ENCODE results near the gene LANCL3. TPM values are rescaled to one million over a fixed set of nuclear protein-coding genes. Genes with fewer than 3 reads are reported as not detected.

Gene LANCL3
- total RNA-seq, 2 experiments from 2014 or later = 0.04 TPM; not detected in 1

DNA sequence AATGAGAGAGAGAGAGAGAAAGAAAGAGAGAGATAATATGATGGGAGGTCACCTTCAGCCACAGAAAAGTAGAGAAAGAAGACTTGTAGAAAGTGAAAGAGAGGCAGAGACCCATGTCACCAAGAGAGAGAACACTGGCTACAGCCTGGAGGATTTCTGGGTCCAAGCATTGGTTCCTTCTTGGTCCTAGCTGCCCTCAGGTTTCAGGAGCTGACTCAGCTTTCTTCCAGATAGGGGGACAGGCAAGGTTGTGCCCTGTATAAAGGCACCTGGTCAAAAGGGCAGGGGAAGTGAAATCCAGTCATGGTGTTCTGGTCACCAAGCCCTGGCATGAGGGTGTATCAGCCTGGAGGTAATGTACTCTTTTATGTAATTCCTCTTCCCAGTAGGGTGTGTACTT is 66.6 kb downstream of the LANCL3 start:
- CTCF ChIA-PET (ENCODE audit: unreplicated experiment) = no interaction called here
- no peaks in the 10 kb centered on the region for H3K36me3 ChIP-seq (ENCODE audit: insufficient read depth, low read length)
- no peaks in the 10 kb centered on the region for H3K9me2 ChIP-seq (ENCODE audit: insufficient read depth, low read length)
- H2AFZ ChIP-seq (ENCODE audit: low read length) = no peak overlapping the region
- no peak for TF ChIP-seq EZH2phosphoT487 (IDR thresholded peaks at IDR 0.05; ENCODE audit: borderline replicate concordance, low read depth, low read length)
- H3K4me2 ChIP-seq (ENCODE audit: low read length) = no peak overlapping the region
- no peaks in the 10 kb centered on the region for H4K20me1 ChIP-seq (ENCODE audit: insufficient read depth, low read length)
- intact Hi-C loops (cut with micrococcal nuclease; ENCODE audit: unreplicated experiment) = no loop called here
- no peak overlapping the region for H3K27ac ChIP-seq (ENCODE audit: low read depth, low read length, poor library complexity, severe bottlenecking)
- no peaks in the 10 kb centered on the region for H3K79me2 ChIP-seq (ENCODE audit: insufficient read depth, low read depth, low read length)
- no peak overlapping the region for H3K4me3 ChIP-seq (ENCODE audit: low read depth, low read length, poor library complexity, severe bottlenecking)
- POLR2A ChIA-PET = no interaction called here
- DNase-seq (ENCODE audit: low spot score) = no peak
- BruUV-seq (replicated peaks) = no TSS peak
- H3K4me1 ChIP-seq (ENCODE audit: insufficient read depth, low read length, poor library complexity, severe bottlenecking) = no peaks in the 10 kb centered on the region
- H3K9me3 ChIP-seq (ENCODE audit: low read length) = no peaks in the 10 kb centered on the region

DNA sequence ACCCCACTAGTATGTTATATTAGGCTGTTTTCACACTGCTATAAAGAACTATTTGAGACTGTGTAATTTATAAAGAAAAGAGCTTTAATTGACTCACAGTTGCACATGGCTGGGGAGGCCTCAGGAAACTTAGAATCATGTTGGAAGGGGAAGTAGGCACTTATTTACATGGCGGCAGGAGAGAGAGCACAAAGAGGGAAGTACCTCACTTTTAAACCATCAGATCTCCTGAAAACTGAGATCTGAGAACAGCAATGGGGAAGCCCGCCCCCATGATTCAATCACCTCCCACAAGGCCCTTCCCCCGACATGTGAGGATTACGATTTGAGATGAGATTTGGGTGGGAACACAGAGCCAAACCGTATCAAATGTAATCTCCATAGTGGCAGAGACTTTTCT is 68.7 kb downstream of the LANCL3 start:
- Histone ChIP-seq H2AFZ (ENCODE audit: low read length) (no peak overlapping the region), H3K4me3 (ENCODE audit: low read depth, low read length, poor library complexity, severe bottlenecking) (no peak overlapping the region), H3K4me1 (ENCODE audit: insufficient read depth, low read length, poor library complexity, severe bottlenecking) (no peaks in the 10 kb centered on the region), H3K9me3 (ENCODE audit: low read length) (no peaks in the 10 kb centered on the region), H3K36me3 (ENCODE audit: insufficient read depth, low read length) (no peaks in the 10 kb centered on the region), H3K79me2 (ENCODE audit: insufficient read depth, low read depth, low read length) (no peaks in the 10 kb centered on the region), H3K9me2 (ENCODE audit: insufficient read depth, low read length) (no peaks in the 10 kb centered on the region), H4K20me1 (ENCODE audit: insufficient read depth, low read length) (no peaks in the 10 kb centered on the region), H3K27ac (ENCODE audit: low read depth, low read length, poor library complexity, severe bottlenecking) (no peak overlapping the region), H3K4me2 (ENCODE audit: low read length) (no peak overlapping the region)
- no peak for DNase-seq (ENCODE audit: low spot score)
- BruUV-seq (replicated peaks) = no TSS peak
- intact Hi-C loops (cut with micrococcal nuclease; ENCODE audit: unreplicated experiment) = no loop called here
- TF ChIP-seq, protein P1, sequence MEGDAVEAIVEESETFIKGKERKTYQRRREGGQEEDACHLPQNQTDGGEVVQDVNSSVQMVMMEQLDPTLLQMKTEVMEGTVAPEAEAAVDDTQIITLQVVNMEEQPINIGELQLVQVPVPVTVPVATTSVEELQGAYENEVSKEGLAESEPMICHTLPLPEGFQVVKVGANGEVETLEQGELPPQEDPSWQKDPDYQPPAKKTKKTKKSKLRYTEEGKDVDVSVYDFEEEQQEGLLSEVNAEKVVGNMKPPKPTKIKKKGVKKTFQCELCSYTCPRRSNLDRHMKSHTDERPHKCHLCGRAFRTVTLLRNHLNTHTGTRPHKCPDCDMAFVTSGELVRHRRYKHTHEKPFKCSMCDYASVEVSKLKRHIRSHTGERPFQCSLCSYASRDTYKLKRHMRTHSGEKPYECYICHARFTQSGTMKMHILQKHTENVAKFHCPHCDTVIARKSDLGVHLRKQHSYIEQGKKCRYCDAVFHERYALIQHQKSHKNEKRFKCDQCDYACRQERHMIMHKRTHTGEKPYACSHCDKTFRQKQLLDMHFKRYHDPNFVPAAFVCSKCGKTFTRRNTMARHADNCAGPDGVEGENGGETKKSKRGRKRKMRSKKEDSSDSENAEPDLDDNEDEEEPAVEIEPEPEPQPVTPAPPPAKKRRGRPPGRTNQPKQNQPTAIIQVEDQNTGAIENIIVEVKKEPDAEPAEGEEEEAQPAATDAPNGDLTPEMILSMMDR (conservative IDR thresholded peaks at IDR 0.05; ENCODE audit: low read length) = no peak
- no peak for TF ChIP-seq EZH2phosphoT487 (IDR thresholded peaks at IDR 0.05; ENCODE audit: borderline replicate concordance, low read depth, low read length)
- CTCF ChIA-PET (ENCODE audit: unreplicated experiment) = no interaction called here
- POLR2A ChIA-PET = interaction anchor here (1.2 kb wide), 1 partner anchor 41 kb away, joined by 3 read pairs; no protein-coding TSS in a partner anchor

DNA sequence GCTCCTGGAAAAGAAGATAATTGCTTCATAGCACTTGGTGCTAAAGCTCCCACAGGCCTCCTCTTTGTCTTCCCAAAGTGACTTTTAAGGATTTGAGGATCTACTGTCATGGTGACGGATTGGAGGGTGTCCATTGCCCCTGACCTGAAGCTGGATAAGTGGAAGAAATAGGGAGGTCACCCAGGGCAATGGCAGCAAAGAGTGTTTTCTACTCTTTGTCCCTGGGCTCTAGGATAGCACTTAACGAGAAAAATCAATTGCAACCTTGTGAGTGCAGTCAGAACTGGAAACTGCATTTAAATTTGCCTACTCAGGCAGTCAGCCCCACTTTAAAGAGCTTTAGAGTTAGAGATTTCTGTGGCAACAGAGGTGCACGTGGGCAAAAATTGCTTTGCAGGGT is 70.4 kb downstream of the LANCL3 start:
- no TSS peak for BruUV-seq (replicated peaks)
- H3K4me3 ChIP-seq (ENCODE audit: low read depth, low read length, poor library complexity, severe bottlenecking) = no peak overlapping the region
- no peaks in the 10 kb centered on the region for H3K79me2 ChIP-seq (ENCODE audit: insufficient read depth, low read depth, low read length)
- H3K36me3 ChIP-seq (ENCODE audit: insufficient read depth, low read length) = no peaks in the 10 kb centered on the region
- no peak for DNase-seq (ENCODE audit: low spot score)
- H2AFZ ChIP-seq (ENCODE audit: low read length) = no peak overlapping the region
- no peaks in the 10 kb centered on the region for H3K9me3 ChIP-seq (ENCODE audit: low read length)
- no peak overlapping the region for H3K27ac ChIP-seq (ENCODE audit: low read depth, low read length, poor library complexity, severe bottlenecking)
- H4K20me1 ChIP-seq (ENCODE audit: insufficient read depth, low read length) = no peaks in the 10 kb centered on the region
- H3K4me2 ChIP-seq (ENCODE audit: low read length) = no peak overlapping the region
- intact Hi-C loops (cut with micrococcal nuclease; ENCODE audit: unreplicated experiment) = no loop called here
- no peaks in the 10 kb centered on the region for H3K9me2 ChIP-seq (ENCODE audit: insufficient read depth, low read length)
- ChIA-PET POLR2A (interaction anchor here (0.5 kb wide), 1 partner anchor 313 kb away, joined by 3 read pairs; no protein-coding TSS in a partner anchor), CTCF (ENCODE audit: unreplicated experiment) (no interaction called here)
- no peak for TF ChIP-seq EZH2phosphoT487 (IDR thresholded peaks at IDR 0.05; ENCODE audit: borderline replicate concordance, low read depth, low read length)
- TF ChIP-seq, protein P1 (conservative IDR thresholded peaks at IDR 0.05; ENCODE audit: low read length) = no peak
- no peaks in the 10 kb centered on the region for H3K4me1 ChIP-seq (ENCODE audit: insufficient read depth, low read length, poor library complexity, severe bottlenecking)

Measured in OCI-LY7 (cell line).